Measurements from ENCODE around the gene BACH2.
"Not testable (repeated sequence)": the region's sequence is repeated elsewhere in the genome, so short reads cannot be mapped to it uniquely, and the experiment has no call there.

The BACH2 gene

DNA sequence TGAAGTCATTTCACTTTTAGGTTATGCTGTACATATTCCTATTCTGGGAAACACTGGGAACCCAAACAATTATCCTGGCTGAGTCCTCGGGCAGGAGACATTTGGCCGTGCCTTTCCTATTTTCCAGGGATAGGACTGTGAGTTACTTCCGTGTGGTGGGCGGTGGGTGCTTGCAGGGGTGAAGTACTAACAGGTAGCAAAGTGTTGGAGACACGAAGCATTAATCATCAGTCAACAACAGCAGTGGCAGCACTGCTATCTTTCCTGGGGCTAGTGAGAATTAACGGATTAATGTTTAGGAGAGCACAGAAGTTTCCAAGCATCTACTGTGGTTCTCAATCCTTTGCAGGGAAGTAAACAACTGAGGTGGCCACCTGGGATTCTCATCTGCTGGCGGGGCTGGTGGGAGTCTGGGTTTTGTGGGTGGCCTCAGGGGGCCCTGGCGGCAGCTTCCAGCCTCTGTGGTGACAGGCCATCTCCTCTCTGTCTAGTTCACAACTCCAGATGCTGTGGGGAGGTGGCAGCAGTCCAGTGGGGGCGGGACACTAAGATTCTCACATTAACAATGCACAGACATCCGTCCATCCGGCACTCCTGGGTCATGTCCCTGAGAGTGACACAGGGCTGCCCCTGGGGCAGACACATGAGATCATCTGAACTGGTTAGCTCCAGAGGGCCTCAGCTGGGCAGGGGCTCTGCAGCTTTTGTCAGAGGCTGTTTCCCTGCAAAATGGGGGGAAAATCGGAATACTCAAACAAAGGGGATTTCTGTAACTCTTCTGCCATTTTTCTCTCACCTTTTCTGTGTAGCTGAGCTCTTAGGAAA lies 311.5 kb downstream of the BACH2 start:
- DNase-seq, result no peak

DNA sequence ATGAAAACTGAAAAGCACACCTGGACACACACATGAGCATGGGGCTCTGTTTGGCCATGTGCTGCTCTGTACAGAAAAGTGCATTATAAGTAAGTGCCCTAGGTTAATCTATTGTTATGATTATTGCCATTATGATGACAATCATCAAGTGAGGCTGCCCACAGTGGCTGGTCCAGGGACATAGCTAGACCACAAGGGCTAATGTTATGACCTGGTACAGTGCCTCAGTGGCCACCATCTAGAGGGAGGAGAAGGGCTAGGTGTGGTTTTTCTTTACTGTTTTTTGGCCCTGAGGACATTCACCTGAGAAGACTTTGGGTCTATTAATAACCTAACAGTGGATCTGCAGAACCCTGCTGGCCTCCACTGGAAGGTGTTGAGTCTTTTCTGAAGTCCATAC lies 316.3 kb downstream of the BACH2 start:
- DNase-seq, result no peak

DNA sequence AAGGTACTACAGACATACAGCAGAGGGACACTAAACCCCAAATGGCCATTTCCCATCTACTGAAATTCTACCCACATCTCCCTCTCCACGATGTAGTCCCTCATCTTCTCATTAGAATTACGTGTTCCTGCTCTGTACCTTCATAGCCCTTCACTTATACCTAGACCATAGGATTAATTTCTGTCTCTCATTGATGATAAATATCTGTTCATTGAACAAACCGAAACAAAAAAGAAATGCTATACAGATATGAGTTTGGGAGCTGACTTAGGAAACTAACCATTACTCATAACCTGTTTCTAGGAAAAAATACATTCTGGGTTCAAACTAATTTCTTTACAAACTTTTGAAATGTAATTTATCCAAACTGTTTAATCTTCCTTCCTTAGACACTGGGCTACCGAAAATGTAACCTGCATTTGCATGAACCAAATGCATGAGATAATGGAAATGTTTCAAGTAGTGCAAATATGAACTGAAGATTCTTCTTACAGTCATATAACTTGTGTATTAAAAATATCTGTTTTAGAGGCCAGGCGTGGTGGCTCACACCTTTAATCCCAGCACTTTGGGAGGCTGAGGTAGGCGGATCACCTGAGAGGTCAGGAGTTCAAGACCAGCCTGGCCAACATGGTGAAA lies 317.0 kb downstream of the BACH2 start:
- DNase-seq, result no peak

DNA sequence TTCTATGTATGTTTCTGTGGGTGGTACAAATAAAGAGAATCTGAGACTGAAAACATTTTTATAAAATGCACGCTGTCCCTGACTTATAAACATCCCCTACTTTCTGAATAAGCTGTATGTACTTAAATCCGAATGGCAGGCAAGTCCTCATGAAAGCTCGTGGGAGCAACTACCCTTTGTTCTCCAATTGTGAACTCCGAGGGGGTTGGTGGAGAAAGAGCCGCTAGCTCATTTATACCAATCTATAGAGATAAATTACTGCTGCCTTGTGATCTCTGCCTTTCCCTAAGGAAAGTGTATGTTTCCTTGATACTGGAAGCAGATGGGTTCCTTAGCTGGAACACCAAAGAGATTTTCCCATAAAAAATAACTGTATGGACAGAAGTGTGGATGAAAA lies 317.9 kb downstream of the BACH2 start:
- no peak for DNase-seq

- no peak for DNase-seq
These were observed 318.6 kb downstream of the BACH2 start for GRCh38 chr6:89977808-89978748.

DNA sequence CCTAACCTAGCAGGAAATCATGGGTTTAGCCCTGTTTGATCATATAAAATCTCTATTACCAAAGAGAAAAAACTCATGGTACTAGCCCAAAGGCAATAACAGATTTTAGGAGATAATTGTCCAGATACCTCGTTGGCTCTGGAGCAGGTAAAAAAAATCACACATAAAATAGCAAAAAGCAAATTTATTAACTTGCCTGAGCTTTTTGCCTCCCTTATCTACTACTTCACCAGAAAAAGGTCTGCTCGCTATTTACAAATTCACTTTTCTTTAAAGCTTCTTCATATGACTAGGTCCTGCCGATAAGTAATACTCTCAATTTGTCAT lies 320.0 kb downstream of the BACH2 start:
- no peak for DNase-seq

DNA sequence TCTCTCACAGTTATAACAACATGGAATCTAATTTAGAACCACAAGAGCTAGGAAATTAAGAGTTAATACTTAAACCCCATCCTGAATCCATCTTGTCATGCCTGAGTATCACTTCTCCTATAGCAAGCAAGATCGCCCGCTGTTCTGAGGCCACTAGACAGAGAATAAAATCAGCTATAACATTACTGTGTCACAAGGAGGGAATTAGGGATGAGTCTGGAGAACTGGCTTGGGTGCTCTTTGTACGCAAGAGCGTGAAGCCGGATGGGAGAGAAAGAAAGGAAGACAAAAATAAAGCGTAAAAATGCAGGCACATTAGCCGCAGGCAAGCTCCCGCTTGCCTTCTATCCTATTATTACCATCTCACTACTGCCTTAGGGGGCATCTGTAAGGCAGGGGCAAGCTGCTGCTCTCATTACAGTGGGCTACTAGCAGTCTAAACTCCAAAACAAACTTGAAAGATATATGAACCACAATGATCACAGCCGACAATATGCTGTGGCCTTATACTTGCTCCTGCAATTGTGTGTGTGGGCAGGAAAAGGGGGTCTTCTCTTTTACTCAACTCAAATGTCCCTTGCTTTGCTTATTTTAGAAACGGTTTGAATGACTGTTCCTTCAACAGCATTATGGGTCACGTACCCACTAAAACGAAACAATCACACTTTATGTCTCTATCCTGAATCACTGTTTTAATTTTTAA lies 320.5 kb downstream of the BACH2 start:
- no peak for DNase-seq

DNA sequence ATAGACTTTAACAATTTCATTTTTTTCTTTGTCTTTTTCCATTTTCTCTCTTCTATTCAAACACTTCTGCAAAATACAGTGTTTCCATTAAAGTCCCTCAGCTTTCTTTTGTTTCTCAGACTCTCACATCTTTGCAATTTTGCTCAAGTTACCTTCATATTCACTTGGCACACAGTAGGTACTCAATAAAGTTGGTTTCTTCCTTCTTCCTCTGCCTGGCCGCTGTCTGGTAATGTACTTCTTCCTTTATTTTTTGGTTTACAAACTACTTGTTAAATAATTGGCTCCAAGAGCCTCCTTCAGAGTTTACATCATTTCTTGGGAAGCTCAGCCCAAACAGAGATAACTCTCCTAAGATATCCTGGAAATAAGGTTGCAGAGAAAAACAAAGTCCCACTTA lies 321.3 kb downstream of the BACH2 start:
- DNase-seq, result no peak

GRCh38 chr6:89974834-89975233 lies 321.8 kb downstream of the BACH2 start:
- DNase-seq, result no peak

- no peak for DNase-seq
These were observed 324.6 kb downstream of the BACH2 start for GRCh38 chr6:89972025-89972381.

DNA sequence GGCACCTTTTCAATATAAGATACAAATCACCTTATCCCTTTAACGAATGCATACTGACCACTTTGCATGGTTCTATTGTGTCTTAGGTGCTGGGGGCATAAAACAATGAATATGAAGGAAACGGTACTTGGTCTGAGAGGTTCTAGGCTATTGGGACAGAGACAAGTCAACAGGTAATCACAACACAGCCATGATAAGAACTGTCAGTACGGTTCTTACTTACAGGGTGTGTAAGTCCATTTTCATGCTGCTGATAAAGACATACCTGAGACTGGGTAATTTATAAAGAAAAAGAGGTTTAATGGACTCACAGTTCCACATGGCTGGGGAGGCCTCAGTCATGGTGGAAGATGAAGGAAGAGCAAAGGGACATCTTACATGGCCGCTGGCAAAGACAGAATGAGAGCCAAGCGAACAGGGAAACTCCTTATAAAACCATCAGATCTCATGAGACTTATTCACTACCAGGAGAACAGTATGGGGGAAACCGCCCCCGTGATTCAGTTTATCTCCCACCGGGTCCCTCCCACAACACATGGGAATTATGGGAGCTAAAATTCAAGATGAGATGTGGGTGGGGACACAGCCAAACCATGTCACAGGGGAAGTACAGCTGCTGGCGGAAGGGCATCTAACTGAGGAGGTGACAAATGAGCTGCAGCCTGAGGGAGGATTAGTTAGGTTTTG lies 325.2 kb downstream of the BACH2 start:
- not testable (repeated sequence) for DNase-seq

GRCh38 chr6:89970609-89971337 lies 325.9 kb downstream of the BACH2 start:
- DNase-seq, result peak; percentile 87

DNA sequence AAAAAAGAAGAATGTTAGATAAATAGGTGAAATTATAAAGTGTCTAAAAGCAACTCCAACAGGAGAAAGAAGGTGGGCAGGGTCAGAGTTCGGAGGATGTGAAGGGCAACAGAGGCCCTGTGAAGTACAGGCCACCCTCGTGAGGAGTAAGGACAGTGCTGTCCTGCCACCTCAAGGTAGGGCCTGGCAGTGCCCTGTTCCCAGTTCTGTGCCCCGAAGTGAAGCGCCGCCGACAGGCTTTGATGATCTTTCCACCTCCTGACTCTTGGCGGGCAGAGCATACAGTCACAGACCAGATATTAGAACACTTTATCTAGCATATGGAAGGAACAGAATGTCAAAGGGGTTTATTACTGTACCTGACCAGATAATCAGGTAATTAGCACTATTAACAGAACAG lies 326.6 kb downstream of the BACH2 start:
- DNase-seq, result no peak

GRCh38 chr6:89966913-89967312 lies 329.7 kb downstream of the BACH2 start:
- no peak for DNase-seq

GRCh38 chr6:89966228-89966544 lies 330.5 kb downstream of the BACH2 start:
- peak; percentile 59 for DNase-seq

DNA sequence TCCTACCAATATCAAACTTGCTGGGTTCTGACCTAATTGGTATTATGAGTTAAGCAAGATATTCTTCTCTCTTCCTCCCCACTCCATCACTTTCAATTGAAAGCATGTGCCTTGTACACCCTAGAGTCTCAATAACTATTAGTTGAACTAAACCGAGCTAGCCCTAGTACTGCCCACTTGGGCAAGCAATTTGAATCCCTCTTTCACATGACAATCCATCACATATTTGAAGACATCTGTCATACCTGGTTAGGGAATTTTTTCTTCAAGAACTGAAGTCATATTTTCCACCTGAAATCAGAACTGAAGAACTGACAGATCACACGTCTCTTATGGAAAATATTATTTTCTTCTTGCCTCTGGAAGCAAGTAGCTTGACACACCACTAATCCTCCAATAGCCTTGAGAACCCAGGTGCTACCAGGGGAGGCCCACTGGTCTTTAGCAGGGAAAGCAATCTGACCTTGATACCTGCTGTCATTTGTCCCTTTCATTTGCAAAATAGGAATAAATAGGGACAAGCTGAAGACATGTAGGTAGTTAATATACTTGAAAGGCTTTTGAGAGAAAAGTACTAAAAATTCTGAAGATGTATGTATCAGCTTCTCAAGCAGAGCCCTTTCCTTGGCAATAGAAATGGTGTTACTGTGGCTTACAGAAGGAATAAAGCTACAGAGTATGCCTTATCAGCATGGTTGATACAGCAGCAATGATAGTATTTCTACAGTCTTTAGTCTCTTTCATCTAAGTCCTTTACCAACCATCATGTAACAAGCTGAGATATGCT lies 331.0 kb downstream of the BACH2 start:
- no peak for DNase-seq

- DNase-seq, result no peak
These were observed 333.3 kb downstream of the BACH2 start for GRCh38 chr6:89963391-89963790.

GRCh38 chr6:89961481-89961880 lies 335.2 kb downstream of the BACH2 start:
- no peak for DNase-seq

DNA sequence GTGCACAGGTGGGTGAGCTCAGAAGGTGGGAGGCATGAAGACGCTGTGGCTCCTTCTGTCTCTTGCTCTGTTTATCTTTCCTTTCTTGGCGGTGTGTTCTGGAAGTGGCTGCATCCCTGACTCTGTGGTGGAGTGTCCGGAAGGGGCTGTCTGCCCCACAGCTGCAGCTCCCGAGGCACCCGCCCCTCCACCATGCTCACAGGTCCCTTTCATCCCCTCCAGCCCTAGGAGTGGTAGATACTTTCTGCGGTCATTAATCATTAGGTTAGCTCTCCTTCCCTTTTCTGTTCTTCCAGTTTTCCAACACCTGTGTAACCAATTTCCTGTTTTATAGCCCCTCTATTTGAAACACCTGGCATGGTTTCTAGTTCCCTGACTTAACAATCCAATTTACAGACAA lies 336.8 kb downstream of the BACH2 start:
- no peak for DNase-seq

- DNase-seq, result no peak
These were observed 340.5 kb downstream of the BACH2 start for GRCh38 chr6:89956182-89956581.

DNA sequence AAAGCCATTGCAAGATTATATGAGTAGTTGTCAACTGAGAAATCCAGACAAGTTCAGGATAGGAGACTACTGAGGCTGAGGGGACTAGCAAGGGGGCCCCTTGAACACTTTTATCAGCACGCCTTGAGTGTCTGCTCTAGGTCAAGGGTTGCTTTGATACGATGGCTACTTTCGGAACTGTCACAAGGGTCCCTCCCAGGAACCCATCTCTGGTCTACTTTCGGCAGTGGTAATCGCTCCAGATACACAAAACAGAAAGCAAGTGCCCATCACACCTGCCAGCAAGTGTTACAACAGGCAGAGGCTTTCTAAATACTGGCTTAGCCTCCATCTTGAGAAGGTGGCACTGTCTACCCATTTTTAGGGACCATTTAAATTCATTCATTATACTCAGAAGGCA lies 341.3 kb downstream of the BACH2 start:
- no peak for DNase-seq
